Subcutaneous adipose tissue (tissue), 4 donors: ENCODE data around the gene CRK. TPM values are rescaled to one million over a fixed set of nuclear protein-coding genes. Genes with fewer than 3 reads are reported as not detected.

Experiments
- total RNA-seq, 4 donors: library from RNA; depleted of rRNA; stranded (reverse); fragments of >200 nt; gene quantifications; one replicate each; pipeline ENCODE4 v1.1.0, GENCODE V29; 2016
- TF ChIP-seq, protein P1 (sequence below): fragments of 450-650 bp; IDR thresholded peaks from one replicate; pipeline ENCODE4 v1.5.1; 2016; ENCODE audit warnings: low read depth, mild to moderate bottlenecking, control low read depth, antibody characterized with exemption, moderate library complexity

The CRK gene
- total RNA-seq, 4 donors from 2014 or later: 74.5 to 111 (median 90.6) TPM

DNA sequence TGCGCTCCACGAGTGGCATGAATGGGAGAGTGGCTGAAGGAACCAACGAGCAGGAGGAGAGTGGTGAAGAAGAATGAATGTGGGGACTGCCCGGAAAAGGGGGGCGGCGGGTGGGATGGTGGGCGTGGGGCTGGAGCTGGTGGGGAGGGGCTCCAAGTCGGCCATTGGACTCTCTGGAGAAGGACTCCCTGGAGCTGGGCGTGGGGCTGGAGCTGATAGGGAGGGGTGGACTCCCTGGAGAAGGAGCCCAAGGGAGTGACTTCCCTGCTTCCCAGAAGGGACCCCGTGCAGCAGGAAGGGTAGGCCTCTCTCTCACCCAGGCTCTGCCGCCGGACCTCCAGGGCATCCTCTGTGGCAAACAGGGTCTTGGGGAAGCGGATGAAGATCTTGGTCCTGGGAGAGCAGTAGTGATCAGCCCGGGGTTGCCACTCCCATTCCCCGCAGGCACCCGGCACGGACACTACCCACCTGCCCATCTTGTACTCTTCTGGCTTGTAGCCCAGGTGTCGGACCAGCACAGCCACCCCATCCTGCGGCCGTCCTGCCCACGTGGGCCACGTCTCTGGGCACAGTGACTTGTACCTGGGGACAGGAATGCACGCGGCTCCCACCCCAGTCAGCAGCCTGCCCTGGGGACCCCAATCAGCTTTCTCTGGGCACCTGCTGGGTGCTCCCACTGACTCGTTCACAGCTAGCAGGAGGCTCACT is 14.9 kb upstream of the CRK start:
- TF ChIP-seq, protein P1, sequence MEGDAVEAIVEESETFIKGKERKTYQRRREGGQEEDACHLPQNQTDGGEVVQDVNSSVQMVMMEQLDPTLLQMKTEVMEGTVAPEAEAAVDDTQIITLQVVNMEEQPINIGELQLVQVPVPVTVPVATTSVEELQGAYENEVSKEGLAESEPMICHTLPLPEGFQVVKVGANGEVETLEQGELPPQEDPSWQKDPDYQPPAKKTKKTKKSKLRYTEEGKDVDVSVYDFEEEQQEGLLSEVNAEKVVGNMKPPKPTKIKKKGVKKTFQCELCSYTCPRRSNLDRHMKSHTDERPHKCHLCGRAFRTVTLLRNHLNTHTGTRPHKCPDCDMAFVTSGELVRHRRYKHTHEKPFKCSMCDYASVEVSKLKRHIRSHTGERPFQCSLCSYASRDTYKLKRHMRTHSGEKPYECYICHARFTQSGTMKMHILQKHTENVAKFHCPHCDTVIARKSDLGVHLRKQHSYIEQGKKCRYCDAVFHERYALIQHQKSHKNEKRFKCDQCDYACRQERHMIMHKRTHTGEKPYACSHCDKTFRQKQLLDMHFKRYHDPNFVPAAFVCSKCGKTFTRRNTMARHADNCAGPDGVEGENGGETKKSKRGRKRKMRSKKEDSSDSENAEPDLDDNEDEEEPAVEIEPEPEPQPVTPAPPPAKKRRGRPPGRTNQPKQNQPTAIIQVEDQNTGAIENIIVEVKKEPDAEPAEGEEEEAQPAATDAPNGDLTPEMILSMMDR: no peak

DNA sequence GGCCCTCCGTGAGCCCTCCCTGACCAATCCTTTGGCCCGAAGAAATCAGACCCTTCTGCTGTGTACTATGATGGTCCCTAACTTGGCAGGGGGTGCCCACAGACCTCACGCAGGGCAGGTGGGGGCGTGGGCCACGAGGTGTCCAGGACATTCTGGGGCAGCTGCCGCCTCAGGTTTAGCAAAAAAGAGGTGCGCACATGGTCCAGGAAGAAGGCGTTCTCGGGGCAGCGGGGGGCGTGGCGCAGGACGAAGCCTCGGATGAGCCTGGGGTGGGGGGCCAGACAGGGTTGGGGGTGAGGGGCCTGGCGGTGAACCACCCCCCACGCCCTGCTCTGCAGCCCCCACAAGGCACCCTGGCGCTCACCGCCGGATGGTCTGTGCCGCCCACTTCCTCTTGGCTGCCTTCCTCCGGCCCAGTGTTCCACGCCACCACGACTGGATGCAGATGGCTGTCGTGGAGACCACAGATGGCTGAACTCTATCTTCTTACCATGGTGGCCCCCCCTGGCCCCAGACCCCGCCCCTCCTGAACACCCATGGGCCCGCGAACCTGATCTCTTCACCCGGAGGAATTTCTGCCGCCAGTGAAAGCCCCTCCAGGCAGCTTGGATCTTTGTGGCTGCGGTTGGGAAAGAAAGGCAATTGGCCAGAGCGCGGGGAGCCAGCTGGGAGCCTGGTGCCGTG is 14.2 kb upstream of the CRK start:
- TF ChIP-seq, protein P1: no peak

GRCh38 chr17:1469231-1469852 is 13.3 kb upstream of the CRK start:
- TF ChIP-seq, protein P1: no peak

GRCh38 chr17:1467898-1468492 is 12.0 kb upstream of the CRK start:
- TF ChIP-seq, protein P1: no peak

DNA sequence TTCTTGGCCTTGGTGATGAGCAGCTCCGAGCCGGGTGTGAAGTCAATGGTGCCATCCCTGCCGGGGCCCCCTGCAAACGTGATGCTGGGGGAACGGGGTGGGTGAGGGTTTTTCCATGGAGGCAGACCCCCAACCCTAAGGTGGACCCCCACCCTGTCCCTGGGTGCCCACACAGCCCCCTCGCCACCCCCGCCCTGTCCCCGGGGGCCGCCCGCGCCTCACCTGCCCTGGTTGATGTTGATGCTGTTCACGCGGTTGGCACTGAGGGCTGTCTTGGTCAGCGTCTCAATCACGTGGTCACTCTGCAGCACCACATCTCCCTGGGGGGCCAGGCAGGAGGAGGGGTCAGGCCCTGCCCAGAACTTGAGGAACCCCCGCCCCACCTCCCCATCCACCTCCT is 11.2 kb upstream of the CRK start:
- TF ChIP-seq, protein P1: no peak

DNA sequence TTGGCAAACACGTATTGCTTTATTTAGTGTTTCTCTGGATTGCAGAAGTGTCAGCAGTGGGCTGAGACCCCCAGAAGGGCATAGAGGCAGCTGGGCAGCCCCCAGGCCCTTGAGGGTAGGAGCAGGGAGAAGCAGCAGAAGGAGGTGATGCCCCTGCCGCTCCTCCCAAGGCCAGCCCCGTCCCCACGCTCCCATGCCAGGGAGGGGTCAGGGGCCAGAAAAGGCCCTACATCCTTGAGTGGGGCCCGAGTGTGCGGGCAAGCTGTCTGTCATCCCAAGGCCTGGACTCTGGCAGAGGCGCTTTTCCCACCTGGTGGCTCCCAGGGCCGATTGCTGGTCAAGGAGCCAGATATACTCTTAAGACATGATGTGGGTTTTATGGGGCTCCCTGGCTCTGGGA is 8.2 kb upstream of the CRK start:
- TF ChIP-seq, protein P1: no peak
